Measurements from ENCODE around the gene NDUFS3.

DNA sequence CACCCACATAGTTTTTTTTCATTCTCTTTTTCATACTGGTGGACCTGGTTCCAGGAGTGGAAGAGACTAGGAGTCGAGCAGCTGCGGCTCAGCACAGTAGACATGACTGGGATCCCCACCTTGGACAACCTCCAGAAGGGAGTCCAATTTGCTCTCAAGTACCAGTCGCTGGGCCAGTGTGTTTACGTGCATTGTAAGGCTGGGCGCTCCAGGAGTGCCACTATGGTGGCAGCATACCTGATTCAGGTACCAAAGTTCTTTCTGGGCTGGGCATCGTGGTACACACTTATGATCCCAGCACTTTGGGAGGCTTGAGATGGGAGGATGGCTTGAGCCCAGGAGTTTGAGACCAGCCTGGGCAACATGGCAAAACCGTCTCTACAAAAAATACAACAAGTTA lies 9.2 kb upstream of the NDUFS3 start:
- no peak for TF ChIP-seq POLR2A (IDR thresholded peaks at IDR 0.05)
- TF ChIP-seq, protein P1, sequence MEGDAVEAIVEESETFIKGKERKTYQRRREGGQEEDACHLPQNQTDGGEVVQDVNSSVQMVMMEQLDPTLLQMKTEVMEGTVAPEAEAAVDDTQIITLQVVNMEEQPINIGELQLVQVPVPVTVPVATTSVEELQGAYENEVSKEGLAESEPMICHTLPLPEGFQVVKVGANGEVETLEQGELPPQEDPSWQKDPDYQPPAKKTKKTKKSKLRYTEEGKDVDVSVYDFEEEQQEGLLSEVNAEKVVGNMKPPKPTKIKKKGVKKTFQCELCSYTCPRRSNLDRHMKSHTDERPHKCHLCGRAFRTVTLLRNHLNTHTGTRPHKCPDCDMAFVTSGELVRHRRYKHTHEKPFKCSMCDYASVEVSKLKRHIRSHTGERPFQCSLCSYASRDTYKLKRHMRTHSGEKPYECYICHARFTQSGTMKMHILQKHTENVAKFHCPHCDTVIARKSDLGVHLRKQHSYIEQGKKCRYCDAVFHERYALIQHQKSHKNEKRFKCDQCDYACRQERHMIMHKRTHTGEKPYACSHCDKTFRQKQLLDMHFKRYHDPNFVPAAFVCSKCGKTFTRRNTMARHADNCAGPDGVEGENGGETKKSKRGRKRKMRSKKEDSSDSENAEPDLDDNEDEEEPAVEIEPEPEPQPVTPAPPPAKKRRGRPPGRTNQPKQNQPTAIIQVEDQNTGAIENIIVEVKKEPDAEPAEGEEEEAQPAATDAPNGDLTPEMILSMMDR (IDR thresholded peaks at IDR 0.05), result no peak
- no peak for TF ChIP-seq EP300 (IDR thresholded peaks at IDR 0.05)
- no peak for TF ChIP-seq POLR2AphosphoS5 (IDR thresholded peaks at IDR 0.05)
